HPDE6-E6E7 (cell line): ENCODE data around the gene TMTC1.

Experiments
- DNase-seq: peaks from one replicate; pipeline ENCODE4 v3.0.0; 2011; ENCODE audit warnings: missing footprints; ENCODE audit errors: extremely low spot score

The TMTC1 gene

DNA sequence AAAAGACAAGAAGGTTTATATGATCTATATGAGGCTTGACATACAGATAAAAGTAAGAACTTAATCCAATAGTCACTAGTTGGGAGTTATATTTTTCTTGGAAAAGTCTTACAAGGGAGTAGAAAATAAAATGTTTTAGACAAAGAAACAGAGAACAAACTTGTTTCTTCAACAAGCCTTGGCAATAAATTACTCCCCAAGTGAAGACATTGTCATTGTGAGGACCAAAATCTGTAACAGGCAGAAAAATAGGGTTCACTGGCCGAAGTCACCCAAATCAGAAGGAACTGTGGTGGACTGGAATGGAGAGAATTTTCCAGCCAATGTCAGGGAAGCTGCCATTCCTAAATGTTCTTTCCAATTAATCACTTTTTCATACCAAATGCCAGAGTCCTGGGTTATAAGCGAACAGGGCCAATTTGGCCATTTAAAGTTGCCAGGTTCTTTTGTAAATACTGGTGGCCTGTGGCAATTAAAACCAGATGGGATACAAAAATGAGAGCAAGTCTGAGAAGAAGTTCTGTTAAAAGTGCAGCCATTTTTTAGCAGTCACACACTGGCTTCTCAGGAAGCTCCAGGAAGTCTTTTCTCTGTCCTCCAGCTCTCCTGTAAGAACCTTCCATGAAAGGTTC lies 168.9 kb downstream of the TMTC1 start:
- no peak for DNase-seq

DNA sequence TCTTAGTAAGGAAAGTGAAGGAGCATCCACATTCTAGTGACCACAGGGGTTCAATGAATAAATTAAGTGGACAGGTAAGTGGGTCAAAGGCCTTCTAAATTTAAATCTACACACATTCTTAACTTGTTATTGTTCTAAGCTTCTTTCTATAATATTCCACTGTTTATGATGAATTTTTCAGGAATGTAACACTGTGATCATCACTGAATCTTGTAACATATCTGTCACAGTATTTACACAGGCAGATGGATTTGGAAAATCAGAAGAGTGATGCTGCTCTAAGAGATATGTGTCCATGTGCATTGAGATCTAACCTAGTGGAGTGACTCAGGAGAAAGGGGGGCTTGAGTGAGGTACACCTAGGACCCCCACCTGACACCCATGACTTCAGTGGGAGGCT lies 170.8 kb downstream of the TMTC1 start:
- DNase-seq: no peak

DNA sequence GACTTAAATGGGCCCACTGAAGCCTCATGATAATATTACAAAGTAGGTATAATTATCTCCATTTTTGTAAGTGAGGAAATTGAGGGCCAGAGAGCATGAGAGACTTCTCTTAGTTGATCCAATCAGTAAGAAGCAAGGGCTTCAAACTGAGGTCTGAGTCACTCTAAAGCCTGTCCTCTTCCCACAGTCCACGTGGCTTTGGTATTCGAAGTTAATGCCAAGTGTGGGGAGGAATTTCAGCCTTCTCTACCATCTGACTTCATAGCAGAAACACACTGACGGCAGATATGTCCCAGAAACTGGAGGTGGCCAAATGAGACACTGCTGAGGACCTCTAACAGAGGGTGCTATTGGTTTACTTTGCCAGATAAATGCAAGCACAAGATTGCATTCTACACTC lies 171.8 kb downstream of the TMTC1 start:
- no peak for DNase-seq

DNA sequence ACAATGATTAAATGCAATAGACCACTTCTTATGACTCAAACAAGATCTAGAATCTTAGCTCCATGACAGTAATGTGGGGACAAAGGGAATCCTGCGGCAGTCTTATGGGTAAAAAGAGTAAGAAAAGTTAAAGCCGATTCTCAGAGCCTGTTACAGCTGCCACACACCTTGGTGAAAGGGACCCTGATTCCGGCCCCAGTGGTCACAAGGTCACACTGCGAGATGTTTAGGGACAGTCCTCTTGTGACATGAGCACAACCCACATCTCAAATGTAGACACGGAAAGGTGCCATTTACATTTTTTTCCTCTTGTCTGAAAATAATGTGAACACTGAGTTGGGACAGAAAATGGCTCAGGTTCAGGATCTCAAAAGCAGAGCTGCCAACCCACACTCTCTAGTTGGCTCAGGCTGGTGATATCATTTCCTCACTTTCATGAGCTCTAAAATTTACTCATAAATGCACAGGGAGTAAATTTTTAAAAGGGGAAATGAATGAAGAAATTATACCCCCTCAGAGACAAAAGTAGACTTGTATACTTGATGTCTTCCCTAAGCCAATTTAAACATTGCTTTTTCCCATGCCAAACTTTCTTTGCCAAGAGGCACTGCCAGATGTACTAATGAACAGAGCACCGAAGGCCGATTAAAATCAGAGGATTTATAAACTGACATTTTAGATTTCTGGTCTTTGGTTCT lies 173.1 kb downstream of the TMTC1 start:
- DNase-seq: no peak

DNA sequence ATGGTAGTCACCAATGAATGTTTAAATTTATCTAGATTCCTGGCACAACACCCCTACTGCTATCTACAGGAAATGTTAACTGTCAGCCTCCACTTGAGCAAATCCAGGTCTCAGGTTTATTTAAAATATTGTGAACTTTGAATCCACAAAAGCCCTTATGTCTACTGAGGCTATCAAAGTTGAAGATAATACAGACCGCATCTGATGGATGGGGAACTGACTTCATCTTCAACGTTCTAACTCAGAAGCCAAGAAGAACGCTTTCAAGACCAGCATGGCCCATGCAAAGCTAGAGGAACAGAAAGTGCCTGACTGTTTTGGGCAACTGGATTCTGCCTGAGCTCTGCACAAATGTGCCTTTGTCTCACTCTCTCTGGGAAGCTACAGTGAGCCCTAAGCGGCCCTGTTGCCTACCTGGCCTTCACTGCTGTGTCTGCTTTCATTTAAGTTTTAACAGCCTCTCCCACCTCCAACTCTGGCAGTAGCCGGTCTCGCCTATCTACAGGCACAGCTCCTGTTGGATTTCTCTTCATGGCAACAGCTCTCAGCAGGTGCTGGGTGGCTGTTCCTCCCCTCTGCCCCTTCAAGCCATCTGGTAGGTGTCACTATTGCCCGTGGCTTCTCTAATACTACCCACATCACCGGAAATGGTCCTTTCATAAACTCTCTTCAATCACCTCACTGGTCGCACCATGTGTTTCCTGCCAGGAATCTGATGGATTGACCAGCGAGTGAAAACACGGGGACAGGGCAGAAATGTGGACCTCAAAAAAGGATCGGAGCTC lies 174.1 kb downstream of the TMTC1 start:
- no peak for DNase-seq

DNA sequence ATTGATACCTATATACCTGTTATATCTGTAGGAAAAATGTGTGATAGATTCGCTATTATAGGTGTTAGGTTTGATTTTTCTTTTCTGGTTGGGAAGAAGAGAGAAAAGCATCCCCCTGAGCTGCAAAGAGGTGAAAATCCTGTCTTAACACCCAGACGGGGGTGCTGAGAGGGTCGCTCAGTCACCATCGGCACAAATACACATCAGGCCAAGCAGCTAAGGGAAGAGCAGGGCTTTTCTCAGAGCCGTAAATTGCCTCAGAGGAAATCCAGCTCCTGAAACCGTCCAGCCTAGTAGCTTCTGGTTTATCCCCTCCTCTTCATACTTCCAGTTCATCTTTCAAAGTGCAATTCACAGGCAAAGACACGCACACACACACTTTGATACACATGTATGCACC lies 175.2 kb downstream of the TMTC1 start:
- no peak for DNase-seq

DNA sequence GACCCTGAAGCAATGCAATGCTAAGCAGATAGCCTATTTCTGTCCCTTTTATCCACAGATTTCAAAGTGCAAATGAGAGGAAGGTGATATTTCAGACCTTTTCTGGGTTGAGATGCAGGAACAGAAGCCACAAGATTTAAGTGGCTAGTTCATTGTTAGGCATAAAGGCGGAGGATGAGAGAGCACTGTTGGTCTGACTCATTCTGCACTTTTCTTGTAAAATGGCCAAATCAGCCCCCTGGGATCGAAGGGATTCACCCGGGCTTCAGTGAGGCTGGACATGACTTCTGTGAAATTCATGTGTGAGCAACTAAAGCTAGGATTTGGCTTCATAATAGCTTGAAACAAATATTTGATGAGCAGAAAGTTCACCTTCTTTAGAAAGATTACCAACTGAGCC lies 184.4 kb downstream of the TMTC1 start:
- DNase-seq: no peak

DNA sequence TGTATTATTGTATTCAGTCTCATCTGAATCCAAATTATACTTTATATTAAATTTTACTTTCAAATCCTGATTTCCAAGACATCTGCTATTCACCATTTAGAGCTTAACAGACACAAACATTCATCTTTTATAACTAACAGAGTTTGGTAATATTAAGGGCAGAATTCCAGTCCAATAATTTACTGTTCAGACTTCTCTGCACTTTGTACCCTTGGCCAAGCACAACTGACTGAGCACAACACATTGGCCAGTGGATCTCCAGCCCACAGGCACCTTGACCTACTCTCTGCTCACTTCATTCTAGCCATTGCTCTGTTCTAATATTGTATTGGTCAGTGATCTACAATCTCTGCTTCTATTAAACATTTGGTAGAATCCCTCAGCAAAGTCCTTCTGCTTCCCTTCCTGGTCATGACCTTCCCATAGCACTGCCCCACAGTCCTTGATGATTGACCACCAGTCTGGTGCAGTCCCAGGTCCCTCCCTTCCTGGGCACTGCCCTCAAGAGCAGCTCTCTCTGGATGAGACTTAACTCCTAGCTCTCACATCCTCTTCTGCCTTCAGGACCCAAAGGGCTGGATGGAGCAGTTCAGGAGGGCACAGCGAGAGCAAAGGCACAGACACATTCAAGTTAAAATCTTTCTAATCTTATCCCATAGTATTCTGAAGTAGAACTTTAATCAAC lies 188.5 kb downstream of the TMTC1 start:
- DNase-seq: no peak

DNA sequence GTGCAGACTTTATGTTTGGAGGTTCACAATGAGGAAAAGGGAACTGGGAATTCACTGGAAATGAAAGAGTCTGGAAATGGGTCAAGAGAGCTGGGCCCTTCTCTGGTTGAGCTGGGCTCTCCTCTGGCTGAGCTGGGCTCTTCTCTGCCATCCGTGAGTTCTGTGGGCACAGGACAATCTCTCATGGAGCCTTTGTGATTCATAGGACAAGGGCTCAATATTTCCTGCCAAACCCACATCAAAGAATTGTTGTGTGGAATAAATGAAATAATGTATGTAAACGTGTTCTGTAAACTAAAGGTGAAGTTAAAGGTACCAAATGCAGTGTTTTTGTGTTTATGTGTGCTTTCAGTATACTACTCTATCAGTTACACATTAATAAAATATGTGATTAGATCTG lies 190.7 kb downstream of the TMTC1 start:
- DNase-seq: no peak

DNA sequence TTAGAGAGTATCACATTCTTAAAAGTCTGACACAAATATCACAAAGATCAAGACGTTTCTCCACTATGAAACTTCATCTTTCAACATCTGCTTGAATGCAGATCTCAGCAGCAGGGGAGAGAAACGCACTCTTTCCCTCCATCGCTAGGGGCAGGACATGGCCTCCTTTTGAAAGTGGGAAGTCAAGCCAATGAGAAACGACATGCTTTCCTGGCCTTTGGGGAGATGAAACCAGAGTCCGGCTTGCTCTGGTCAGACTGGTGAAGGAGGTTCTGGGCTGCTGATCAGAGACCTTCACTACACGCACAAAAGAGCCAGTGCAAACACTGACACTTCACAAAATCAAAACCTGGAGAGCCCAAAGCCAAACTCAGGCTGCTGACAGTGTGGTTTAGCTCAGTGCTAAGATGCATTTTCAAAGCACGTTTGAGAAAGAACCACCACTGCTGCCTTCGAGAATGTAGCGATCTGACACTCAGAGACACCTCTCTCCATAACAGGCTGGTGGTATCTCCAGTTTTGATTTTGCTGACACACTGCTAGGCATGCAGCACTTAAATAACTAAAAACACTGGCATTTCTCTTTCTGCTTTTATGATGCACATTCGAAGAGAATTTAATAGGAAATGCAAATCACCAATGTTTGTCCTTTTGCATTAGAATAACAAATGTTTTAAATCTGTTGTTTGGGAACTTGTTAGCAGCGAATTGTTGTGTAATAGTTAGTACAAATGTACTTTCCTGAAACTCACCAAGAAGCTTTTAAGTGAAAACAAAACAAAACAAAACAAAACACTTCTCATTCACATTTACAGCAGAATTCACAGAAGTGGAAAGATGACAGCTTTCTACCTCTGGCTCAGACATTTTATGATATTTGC lies 192.4 kb downstream of the TMTC1 start:
- no peak for DNase-seq

DNA sequence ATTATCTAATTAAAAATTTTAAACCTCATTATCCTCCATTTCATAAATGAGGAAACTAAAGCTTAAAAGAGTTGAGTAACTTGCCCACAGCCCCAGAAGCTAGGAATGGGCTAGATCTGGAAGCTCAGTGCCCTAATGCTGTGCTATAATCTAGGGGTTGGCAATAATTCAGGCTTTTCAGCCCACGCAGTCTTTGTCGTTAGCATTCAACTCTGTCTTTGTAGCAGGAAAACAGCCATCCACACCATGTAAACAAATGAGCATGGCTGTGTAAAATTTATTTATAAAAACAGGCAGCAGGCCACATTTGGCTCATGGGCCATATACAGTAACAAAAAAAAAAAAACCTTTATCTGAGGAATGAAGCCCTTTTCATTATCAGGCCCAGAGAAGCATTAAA lies 193.9 kb downstream of the TMTC1 start:
- no peak for DNase-seq

DNA sequence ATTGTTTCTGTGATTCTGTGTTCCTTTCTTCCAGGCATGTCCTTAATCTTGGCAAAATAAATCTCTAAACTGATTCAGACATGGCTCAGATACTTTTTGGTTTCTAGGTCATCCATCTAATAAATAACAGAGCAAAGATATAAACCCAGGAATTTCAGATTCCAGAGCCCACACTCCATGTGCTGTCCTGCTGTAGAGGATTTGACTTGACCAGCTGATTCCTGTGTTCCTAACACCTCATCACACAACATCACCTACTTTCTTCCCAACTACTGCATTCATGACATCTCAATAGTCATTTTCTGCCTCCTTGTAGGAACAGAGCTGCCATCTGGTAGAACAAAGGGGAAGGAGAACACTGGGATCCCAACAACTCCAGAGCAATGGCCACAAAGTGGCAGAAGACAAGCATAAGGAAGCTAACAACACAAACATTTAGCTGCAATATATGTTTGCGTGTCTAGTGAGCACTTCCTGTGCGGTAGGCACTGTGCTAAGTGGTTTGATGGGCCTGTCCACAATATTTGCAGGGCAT lies 194.4 kb downstream of the TMTC1 start:
- DNase-seq: no peak

DNA sequence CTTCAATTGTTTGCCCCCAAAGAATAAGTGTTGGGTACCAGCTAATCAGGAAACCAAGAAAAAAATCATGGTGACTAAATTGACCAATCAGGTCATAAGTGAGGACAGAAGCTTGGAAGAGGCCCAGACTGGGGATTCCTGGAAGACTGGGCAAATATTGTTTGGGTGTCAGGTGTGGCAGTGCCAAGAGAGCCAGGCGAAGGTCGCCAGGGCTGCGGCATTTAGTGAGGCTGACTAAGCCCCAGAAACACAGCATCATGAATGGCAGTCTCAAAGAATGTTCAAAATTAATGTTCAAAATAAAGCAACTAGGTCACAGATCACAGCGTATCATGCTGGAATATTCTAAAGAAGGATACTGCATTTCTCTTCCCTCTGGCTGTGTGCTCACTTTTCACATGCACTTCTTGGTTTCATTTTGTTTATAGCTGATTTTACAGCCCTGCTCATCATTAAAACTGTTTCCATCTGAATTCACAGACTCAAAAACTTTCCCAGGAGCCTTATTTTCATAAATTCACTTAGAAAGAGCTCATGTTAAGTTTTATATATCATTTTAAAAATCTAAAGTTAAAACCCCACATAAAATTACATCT lies 201.0 kb downstream of the TMTC1 start:
- DNase-seq: no peak

DNA sequence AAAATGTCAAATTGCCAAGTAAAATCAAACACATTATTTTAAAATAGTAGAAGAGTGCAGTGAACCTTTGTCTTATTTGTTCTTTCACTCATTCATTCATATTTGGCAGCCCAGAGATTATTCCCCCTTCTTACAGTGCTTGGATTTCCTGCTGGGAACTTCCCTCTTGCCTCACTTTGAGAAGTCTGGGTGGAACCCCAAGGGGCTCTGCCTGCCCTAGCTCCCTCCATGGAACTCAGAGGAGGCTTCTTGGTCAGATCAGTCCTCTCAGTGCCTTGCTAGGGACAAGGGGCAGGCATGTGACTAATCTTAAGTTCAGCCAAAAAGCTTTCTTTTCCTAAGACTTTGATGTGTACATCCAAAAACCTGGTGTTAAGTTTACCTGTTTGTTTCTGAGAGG lies 201.6 kb downstream of the TMTC1 start:
- DNase-seq: no peak

DNA sequence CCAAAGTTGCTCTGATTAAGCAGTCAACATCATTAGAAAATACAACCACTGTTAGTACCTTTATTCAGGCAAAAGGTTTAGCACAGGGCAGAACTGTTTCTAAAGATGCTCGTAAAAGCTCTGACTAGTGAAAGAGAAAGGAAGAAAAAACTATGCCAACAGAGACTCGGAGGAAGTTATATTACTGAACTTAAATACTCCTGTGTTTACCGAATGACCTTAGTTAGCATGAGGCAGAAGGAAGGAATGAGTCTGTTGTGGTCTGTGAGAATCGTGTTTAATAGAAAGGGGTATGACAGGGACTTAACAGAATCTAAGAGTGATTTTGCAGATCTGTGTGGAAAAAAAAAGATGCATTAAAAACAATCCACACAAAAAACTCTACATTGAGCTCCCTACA lies 202.1 kb downstream of the TMTC1 start:
- DNase-seq: no peak

DNA sequence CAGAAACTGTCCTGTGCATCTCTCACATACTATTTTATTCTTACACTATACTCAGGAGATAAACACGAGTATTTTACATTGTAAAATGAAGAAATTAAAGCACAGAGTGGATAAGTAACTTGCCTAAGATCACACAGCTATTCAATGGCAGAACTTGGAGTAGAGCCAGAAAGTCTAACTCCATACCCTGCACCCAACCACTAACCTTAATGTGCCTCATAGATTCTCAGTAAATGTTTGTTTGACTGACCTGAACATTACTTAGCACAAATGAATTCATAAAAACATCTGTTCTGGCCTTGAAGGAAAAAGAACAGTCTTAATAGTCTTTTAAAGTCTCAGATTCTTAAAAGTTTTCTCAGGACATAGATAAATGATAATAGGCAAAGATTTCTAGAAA lies 202.8 kb downstream of the TMTC1 start:
- DNase-seq: no peak

DNA sequence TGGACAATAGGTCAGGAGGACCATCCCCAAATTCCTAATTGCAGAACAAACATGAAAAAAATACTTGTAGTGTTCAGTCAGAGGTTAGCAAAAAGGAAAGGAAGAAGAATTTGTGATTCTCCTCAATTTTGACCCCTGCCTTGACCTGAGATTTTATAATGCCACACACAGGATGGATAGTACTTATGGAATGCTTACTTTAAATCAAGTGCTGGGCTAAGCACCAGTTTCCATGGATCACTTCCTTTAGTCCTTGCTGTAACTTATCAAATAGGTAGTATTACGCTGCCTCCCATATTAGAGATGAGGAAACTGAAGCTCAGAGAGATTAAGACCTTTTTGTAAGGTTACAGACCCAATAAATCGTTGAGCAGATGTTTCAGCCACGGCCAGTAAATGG lies 205.0 kb downstream of the TMTC1 start:
- DNase-seq: no peak

DNA sequence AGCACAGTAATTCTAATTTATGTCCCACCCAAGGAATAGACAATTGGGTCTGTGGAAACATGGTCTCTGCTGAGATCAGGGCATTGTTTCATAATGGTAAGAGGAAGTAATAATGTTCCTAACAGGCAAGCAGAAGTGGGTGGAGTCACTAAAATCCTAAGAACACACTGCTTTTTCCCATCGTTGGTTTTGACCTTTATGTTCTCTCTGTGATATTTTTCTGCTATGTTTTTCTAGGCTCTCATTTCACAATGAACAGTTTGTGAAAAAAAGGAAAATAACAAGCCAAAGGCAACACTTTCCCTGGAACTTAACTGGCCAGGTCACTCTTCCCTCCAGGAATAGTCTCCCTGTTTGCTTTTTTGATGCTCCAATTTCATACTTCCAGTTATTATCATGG lies 205.7 kb downstream of the TMTC1 start:
- DNase-seq: no peak

DNA sequence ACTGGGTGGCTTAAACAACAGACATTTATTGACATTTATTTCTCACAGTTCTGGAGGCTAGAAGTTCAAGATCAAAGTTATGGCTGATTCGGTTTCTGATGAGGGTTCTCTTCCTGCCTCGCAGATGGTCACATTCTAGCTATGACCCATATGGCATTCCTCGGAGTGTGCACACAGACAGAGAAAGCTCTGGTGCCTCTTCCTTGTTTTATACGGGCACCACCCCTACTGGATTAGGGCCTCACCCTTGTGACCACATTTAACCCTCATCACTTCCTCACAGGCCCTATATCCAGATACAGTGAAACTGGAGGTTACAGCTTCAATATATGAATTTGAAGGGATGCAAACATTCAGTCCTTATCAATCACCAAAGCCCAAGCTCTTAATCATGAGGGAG lies 209.2 kb downstream of the TMTC1 start:
- DNase-seq: no peak

DNA sequence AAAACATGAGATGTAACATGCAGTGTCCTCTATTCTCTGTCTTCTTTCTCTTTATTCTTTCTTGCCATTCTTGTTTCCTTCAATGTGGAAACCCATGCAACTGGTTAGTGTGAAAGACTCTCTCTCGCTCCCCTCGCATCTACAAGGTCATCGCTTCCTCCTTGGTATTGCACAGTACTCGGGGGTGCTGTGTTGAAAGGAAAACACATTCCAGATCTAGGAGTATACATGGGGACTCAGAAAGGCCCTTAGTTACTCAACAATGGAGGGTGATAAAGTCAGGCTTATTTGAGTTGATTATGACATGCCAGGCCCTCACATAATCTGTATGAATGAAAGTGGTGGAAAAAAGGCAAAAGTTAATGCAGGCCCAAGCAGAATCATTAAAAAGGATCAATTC lies 210.8 kb downstream of the TMTC1 start:
- no peak for DNase-seq

DNA sequence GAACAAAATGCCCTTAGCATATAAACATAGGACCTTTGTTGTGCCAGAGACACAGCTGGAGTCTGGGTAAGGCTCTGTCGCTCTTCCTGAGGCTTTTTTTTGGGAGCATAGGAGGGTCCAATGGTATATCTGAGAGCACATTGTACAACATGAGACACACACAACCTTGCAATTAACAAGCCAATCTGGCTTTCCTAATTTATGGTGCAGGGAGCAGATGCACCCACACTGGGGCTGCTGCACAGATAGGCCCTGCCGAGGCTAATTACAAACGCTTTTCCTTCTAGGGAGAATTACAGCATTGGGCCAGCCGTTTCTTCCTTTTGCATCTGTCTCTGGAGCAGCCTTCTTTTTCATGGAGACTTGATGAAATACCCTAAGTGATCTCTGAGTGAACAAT lies 211.3 kb downstream of the TMTC1 start:
- no peak for DNase-seq
